ENCODE measurements around the gene CFAP298. TPM values are rescaled to one million over a fixed set of nuclear protein-coding genes. Genes with fewer than 3 reads are reported as not detected.

Gene CFAP298
- polyA plus RNA-seq, 1 of the 3 experiments (the other 2 are of a cell fraction) = 57.8 TPM

GRCh38 chr21:32658524-32658923 is 46.3 kb upstream of the CFAP298 start:
- Histone ChIP-seq H3F3A (replicated peaks; ENCODE audit: insufficient read depth) (no peaks in the 10 kb centered on the region), H3K27ac (ENCODE audit: low read depth in 2 of 2, low read length in 1 of 2) (no peak overlapping the region), H3K9ac (no peak overlapping the region), H3K27me3 (ENCODE audit: insufficient read depth) (no peaks in the 10 kb centered on the region), H3K4me1 (ENCODE audit: control insufficient read depth in 1 of 2, insufficient read depth in 2 of 2, low read depth in 1 of 2, low read length in 1 of 2) (no peaks in the 10 kb centered on the region), H3K9me3 (no peaks in the 10 kb centered on the region), H3K4me2 (no peak overlapping the region), H3K9me2 (no peaks in the 10 kb centered on the region), H3K4me3 (ENCODE audit: low read depth in 2 of 2, low read length in 1 of 2) (no peak overlapping the region), H3K79me2 (ENCODE audit: insufficient read depth) (no peaks in the 10 kb centered on the region), H3K36me3 (replicated peaks in 1 of 2; ENCODE audit: control insufficient read depth in 1 of 2, insufficient read depth in 2 of 2, low read length in 1 of 2) (peaks cover 11 to 31% of the 10 kb centered on the region in 2 experiments), H2AFZ (ENCODE audit: low read depth) (no peak overlapping the region), H4K20me1 (ENCODE audit: insufficient read depth) (no peaks in the 10 kb centered on the region)
- POLR2A ChIA-PET = no interaction called here
- DNase-seq = no peak
- WGBS (ENCODE audit: low lambda C conversion rate) = 92% methylated on average over 5 of the region's 9 CpGs
- CTCF ChIA-PET = interaction anchor here (1.0 kb wide), 1 partner anchor 13 kb away, joined by 3 read pairs; no protein-coding TSS in a partner anchor
- TF ChIP-seq POLR2AphosphoS5 (IDR thresholded peaks at IDR 0.05; ENCODE audit: low read depth, low read length) = no peak

GRCh38 chr21:32653326-32653901 is 41.2 kb upstream of the CFAP298 start:
- Histone ChIP-seq H3F3A (replicated peaks; ENCODE audit: insufficient read depth) (no peaks in the 10 kb centered on the region), H3K9me2 (no peaks in the 10 kb centered on the region), H4K20me1 (ENCODE audit: insufficient read depth) (no peaks in the 10 kb centered on the region), H3K4me2 (no peak overlapping the region), H3K4me3 (ENCODE audit: low read depth in 2 of 2, low read length in 1 of 2) (no peak overlapping the region), H3K9ac (no peak overlapping the region), H2AFZ (ENCODE audit: low read depth) (no peak overlapping the region), H3K27ac (ENCODE audit: low read depth in 2 of 2, low read length in 1 of 2) (no peak overlapping the region), H3K36me3 (replicated peaks in 1 of 2; ENCODE audit: control insufficient read depth in 1 of 2, insufficient read depth in 2 of 2, low read length in 1 of 2) (peaks cover 11 to 33% of the 10 kb centered on the region in 2 experiments), H3K9me3 (no peaks in the 10 kb centered on the region), H3K79me2 (ENCODE audit: insufficient read depth) (no peaks in the 10 kb centered on the region), H3K27me3 (ENCODE audit: insufficient read depth) (no peaks in the 10 kb centered on the region), H3K4me1 (ENCODE audit: control insufficient read depth in 1 of 2, insufficient read depth in 2 of 2, low read depth in 1 of 2, low read length in 1 of 2) (no peaks in the 10 kb centered on the region)
- POLR2A ChIA-PET = no interaction called here
- CTCF ChIA-PET = interaction anchor here (0.7 to 1.3 kb wide), 12 partner anchors 10 to 472 kb away, joined by 3 to 7 read pairs (median 4); partner anchors contain the start of genes PAXBP1 and SYNJ1
- TF ChIP-seq RFX5 (IDR thresholded peaks at IDR 0.05; ENCODE audit: low read length) (no peak), EP300 (IDR thresholded peaks at IDR 0.05; ENCODE audit: borderline replicate concordance in 1 of 2, low read depth in 1 of 2, low read length in 1 of 2) (no peak), NRF1 (IDR thresholded peaks at IDR 0.05; ENCODE audit: low read depth, low read length) (no peak), USF1 (IDR thresholded peaks at IDR 0.05; ENCODE audit: borderline replicate concordance, low read depth) (no peak), EZH2phosphoT487 (IDR thresholded peaks at IDR 0.05; ENCODE audit: borderline replicate concordance, low read depth) (no peak), MAX (IDR thresholded peaks at IDR 0.05; ENCODE audit: low read depth) (no peak), SMC3 (IDR thresholded peaks at IDR 0.05; ENCODE audit: low read depth, low read length) (peak; percentile 60), IRF3 (IDR thresholded peaks at IDR 0.05; ENCODE audit: low read depth, low read length) (no peak), RXRA (IDR thresholded peaks at IDR 0.05; ENCODE audit: borderline replicate concordance, low read depth) (no peak), JUND (IDR thresholded peaks at IDR 0.05) (no peak), RAD21 (IDR thresholded peaks at IDR 0.05; ENCODE audit: low read length) (peak; percentile 87), CHD2 (IDR thresholded peaks at IDR 0.05; ENCODE audit: low read length, partially characterized antibody) (no peak), CTCF (IDR thresholded peaks at IDR 0.05) (peak; percentile 70)
- peak; percentile 72 for DNase-seq
- 91% methylated on average over 2 of the region's 2 CpGs for WGBS (ENCODE audit: low lambda C conversion rate)

All from SK-N-SH (cell line).